COLO668 (cell line): Measurements from ENCODE around the gene LEPR.
"Not testable (repeated sequence)": the region's sequence is repeated elsewhere in the genome, so short reads cannot be mapped to it uniquely, and the experiment has no call there.

ENCODE experiments used
- DNase-seq: peaks from one replicate; lab custom pipeline; 2025; ENCODE audit not compliant: unreplicated experiment; lab: John Stamatoyannopoulos, UW

LEPR gene

DNA sequence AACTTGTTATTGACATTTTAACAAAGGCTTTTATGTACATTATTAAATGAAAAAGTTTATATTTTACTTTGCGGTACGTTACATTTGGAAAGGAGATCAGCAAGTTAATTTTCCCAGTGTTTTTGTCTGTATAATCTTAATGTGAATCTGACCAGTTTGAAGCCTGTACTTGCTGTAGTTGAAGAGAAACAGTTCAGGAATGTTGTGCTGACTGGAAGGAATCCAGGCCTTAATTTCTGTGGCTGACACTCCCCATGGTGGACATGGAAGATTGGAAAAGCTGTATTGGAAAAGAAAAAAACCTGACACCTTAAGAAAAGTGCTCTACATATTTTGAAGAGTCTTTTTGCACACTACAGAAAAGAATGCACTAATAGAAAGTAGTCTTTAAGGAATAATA, 15.5 kb downstream of the LEPR start:
- DNase-seq, result no peak

DNA sequence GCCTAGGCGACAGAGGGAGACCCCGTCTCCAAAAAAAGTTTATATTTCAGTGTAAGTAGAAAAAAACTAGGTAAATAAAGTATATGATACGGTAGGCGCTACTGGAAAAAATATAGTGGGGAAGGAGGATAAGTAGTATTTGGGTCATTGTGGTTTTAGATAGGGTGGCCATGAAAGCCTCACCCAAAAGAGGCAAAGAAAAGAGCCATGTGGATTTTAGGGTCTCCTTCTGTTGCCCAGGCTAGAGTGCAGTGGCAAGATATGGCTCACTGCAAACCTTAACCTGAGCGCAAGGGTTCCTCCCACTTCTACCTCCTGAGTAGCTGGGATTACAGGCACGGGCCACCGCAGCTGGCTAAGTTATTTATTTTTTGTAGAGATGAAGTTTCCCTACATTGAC, 17.1 kb downstream of the LEPR start:
- DNase-seq, result no peak

DNA sequence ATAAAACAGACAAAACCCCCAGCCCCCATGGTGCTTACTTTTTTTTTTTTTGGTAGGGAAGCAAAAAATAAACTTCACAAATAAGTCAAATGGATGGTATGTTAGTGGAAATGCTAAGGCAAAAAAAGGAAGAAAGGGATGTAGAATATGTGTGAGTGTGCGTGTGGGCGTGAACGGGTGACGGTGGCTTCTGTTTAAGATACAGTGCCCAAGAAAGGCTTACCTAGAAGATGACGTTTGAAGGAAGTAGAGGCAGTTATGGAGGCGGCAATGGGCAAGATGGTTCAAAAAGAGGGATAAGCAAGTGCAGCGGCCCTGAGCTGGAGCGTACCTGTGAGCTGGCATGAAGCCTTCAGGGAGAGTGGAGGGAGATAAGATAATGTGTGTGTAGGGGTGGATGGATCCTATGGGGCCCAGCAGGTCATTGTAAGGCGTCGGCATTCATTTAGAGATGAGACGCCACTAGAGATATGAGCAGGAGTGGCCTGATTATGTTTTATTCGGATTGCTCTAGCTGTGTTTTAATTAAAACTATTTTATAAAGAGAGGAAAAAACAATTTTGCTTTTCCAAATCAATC, 19.9 kb downstream of the LEPR start:
- no peak for DNase-seq

DNA sequence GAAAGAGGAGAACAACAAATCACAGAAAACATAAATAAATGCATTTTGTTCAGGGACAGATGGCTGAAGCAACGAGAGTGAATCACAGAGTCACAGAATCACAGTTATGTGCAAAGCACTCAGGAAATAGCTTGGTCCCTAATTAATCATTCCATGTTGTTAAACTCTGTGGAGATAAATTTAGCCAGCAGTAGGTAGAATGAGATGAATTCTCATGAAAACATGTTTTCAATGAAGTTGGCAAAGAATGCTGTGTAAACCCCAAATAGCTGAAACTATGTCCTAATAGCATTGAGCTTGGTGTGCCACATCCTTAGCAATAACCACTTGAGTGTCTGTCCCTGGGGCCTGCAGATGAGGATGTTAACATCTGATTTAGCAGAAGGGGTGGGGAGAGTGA, 20.4 kb downstream of the LEPR start:
- no peak for DNase-seq

DNA sequence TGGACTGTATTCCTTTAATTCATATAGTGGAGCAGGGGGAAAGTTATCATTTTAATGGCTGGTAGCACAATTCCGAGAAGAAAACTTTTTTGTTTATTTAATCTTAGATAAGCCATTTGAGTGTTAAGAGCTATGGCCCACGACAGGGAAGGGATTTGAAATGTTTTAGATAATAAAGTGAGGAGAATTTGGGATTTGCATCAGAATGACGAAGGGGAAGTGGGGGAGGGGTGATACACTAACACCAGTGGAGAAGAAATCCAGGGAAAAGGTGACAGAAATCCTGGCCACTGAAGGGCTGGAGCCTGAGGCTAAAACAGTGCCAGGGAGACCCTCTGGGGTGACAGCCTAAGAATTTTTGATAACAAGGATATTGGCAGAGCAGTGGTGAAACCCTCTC, 21.0 kb downstream of the LEPR start:
- no peak for DNase-seq

DNA sequence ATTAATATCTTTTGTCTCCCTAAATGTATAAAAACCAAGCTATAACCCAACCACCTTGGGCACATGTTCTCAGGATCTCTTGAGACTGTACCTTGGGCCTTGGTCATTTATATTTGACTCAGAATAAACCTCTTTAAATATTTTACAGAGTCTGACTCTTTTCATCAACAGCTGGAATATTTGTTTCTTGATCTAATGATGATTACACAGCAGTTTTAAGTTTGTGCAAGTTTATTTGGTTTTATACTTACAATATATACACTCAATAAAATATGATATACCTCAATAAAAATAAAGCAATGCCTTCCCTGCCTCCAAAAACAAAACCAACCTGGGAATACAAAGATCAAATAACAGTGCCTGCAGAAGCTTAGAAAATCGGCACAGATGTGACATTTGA, 22.0 kb downstream of the LEPR start:
- DNase-seq, result no peak

DNA sequence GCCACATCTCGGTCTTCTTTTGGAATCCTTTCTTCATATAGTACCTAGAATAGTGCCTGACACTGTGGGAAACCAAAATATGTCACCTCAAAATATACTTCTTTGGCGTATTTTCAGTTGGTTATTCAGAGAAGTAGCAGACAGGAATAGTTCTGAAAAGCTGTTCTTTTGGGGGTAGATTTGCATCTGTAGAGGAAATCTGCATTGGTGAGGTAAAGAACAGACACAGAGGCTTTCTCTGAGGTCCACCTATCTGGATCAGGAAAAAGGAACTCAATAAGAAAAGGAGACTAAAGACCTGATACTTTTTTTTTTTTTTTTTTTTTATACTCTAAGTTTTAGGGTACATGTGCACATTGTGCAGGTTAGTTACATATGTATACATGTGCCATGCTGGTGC, 23.2 kb downstream of the LEPR start:
- no peak for DNase-seq

DNA sequence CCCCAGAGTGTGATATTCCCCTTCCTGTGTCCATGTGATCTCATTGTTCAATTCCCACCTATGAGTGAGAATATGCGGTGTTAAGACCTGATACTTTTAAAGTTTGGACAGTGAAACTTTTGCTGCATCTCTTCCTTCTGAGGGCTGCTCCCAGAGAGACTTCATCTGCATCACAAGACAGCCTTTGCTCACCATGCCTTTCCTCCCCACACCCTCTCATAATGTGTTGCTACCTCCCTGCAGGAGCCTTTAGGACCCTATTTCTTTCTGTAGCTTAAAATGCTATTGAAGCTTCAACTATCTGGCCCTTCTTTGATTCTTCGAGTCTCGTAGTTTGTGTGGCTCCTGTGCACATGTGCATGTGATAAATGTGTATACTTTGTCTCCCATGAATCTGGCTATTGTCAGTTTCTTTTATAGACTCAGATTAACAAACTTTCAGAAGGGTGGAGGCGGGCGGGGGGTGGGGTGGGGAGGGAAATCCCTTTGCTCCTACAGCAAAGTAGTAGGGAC, 23.7 kb downstream of the LEPR start:
- DNase-seq, result no peak

DNA sequence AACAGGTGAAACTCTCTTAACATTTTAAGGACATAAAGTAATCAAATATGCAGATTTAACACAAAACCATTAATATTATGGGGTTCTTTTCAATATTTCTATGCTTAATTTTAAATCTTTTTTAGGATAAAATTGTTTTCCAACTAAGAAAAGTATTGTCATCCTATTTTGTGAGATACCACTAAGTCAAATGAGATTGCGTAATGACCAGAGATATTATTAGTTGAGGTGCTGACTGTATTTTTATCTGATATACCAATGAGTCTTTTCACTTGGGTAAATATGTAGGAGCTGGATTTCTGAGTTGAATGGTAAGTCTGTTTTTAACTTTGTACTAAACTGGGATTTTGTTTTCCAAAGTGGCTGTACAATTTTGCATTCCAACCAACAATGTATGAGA, 25.4 kb downstream of the LEPR start:
- no peak for DNase-seq

DNA sequence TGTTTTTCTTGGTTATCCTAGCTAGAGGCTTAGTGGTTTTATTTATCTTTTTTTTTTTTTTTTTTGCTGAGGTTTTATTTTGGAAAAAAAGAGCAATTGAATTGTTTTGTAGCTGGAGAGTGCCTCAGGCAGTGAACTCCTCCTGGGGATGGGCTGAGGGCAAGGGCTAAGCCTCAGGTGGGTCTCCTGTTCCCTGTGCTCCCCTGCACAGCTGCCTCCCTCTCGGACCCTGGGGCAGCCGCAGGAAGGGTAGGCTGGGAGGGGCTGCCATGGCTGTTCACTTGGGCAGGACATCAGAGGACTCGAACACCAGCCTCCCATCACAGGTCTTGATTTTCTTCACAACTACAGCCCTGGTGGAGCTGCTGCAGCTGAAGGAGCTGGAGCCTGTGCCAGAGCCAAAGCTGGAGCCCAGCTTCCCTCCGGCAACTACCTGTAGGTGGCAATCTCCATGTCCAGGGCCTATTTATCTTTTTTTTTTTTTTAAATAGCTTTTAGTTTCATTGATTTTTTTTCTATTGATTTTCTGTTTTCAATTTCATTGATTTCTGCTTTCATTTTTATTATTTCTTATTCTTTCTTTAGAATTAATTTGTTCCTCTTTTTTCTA, 28.9 kb downstream of the LEPR start:
- no peak for DNase-seq

DNA sequence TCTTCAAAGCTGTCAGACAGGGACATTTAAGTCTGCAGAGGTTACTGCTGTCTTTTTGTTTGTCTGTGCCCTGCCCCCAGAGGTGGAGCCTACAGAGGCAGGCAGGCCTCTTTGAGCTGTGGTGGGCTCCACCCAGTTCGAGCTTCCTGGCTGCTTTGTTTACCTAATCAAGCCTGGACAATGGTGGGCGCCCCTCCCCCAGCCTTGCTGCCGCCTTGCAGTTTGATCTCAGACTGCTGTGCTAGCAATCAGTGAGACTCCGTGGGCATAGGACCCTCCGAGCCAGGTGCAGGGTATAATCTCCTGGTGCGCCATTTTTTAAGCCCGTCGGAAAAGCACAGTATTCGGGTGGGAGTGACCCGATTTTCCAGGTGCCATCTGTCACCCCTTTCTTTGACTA, 35.2 kb downstream of the LEPR start:
- DNase-seq, result not testable (repeated sequence)

DNA sequence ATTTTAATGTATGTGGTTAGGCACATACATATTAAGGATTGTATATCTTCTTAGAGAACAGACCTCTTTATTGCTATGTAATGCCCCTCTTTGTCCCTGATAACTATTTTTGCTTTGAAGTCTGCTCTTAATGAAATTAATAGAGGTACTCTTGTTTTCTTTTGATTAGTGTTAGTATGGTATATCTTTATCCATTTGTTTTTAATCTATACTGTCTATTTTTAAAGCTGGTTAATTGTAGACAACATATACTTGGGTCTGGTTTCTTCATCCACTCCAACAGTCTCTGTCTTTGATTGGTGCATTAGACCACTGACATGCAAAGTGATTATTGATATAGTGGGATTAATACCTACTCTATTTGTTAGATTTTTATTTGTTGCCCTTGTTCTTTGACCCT, 36.0 kb downstream of the LEPR start:
- DNase-seq, result no peak

DNA sequence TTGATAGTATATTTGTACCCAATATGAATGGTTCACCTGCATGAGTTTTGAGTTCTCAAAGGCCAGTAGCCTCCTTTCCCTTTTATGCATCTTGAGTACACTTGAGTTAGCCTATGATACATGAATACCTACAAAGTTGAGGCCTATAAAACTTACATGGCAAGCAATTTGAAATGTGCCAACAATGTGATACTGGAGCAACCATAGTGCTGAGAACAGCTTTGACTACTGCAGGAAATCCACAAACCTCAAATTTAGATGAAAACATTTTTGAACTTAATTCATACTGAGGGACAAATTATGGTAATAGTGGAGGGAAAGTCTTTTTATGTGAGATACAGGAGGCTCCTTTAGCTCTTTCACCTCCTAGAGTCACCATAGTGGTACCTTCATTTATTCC, 37.4 kb downstream of the LEPR start:
- DNase-seq, result no peak

DNA sequence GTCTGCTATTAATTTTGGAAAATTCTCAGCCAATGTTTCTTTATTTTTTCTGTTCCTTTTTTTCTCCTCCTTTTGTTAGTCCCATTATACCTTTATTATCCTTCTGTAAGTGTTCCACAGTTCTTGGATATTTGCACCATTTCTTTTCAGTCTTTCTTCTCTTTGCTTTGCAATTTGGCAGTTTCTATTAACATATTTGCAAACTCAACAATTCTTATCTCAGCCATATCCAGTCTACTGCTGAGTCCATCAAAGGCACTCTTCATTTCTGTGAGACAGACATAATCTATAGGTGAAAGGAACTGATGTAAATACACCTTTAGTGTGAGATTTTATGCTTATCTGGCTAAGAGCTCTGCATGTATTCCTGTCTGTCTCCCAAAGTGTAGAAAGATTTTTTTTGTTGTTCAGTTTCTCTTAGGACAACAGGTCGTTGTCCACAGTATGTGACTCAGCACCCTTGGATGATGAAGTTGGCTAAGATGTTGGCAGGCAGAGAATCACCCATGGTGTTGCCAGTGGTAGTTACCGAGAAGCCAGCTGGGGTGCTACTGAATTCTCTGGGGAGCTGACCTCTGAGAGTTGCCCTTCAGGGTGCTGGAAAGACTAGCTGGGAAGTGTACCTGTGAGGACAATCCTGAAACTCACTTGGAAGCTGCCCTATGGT, 38.4 kb downstream of the LEPR start:
- no peak for DNase-seq

DNA sequence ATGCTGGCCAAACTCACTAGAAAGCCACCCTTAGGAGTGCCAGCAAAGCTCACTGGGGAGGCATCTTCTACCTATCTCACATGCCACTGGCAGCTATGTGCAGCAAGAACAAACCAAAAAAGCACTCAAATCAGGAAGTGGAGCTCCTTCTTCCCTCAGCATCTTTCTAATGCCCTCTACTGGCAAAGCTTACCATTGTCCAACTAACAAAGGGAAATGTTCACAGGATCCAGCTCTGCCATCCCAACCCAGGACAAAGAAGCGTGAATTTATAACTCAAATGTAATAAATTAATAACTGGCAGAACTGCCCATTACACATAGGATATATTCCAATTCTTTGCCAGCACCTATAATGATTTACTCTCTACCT, 38.9 kb downstream of the LEPR start:
- DNase-seq, result no peak

DNA sequence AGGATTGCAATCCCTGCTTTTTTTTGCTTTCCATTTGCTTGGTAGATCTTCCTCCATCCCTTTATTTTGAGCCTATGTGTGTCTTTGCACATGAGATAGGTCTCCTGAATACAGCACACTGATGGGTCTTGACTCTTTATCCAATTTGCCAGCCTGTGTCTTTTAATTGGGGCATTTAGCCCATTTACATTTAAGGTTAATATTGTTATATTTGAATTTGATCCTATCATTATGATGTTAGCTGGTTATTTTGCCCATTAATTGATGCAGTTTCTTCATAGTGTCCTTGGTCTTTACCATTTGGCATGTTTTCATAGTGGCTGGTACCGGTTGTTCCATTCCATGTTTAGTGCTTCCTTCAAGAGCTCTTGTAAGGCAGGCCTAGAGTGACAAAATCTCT, 45.4 kb downstream of the LEPR start:
- DNase-seq, result not testable (repeated sequence)

DNA sequence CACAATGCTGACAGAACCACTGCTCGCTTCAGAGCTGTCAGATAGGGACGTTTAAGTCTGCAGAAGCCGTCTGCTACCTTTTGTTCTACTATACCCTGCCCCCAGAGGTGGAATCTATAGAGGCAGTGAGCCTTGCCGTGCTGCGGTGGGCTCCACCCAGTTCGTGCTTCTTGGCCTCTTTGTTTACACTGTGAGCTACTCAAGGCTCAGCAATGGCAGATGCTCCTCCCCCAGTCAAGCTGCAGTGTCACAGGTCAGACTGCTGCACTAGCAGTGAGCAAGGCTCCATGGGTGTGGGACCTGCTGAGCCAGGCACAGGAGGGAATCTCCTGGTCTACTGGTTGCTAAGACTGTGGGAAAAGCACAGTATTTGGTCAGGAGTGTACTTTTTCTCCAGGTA, 47.1 kb downstream of the LEPR start:
- peak; percentile 80 for DNase-seq

DNA sequence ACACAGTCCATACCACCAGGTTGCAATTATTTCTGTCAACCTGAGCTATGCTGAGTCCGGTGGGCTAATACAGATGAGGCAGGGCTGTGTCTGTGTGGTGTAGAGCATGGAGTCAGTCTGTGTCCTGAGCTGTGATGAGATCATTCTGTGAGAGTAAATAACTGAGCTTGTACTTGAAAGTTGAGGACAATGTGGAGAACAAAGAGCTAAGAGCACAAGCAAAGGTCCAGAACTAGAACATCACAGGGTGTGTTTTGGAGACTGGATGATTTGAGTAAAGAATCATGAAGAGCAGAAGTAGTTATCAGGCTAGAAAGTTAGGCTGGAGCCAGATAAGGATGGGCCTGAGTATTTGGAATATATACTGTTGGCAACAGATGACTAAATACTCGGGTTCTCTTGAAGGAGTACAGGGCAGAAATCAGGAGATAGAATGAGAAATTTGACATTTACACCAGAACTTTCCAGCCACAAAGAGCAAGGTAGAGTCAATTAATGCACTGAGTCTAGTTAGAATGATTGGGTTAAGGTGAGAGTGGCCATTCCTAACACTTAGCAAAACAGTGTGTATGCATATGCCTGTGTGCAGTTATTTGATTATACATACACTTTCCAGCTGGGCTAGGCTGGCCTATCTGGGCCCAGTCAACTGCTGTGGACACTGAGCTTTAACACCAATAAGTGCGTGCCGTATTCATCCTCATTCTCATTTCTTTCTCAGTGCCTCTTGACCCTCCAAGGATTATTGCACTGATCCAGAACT, 48.8 kb downstream of the LEPR start:
- no peak for DNase-seq

DNA sequence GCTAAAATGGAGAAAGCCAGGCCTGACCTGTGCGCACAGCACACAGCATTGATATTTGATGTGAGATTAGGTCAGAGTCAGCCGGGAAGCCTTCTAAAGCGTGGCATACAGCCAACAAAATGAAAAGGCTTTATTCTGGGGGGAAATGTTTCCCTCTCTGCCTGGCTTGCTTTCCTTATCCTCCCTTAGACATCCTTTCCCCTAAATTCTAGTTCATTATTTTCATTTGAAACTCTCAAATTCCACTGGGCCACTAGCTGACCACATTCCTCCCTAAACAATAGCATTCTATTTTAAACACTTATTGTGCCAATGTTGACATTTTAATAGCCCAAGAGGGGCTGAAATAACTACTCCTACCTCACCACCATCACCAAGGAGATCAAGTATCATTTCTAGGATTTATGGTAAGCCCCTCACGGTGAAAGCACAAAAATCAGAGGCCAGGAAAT, 49.4 kb downstream of the LEPR start:
- DNase-seq, result peak; percentile 58
